GM19452 (cell line): ENCODE results near the gene AMTN.
"Not testable (repeated sequence)": the region's sequence is repeated elsewhere in the genome, so short reads cannot be mapped to it uniquely, and the experiment has no call there.

Experiments
- ATAC-seq: cut with Tn5 transposase; IDR thresholded peaks from one replicate; pipeline ENCODE4 v1.9.1; 2021; ENCODE audit not compliant: unreplicated experiment

Gene AMTN, protein sequence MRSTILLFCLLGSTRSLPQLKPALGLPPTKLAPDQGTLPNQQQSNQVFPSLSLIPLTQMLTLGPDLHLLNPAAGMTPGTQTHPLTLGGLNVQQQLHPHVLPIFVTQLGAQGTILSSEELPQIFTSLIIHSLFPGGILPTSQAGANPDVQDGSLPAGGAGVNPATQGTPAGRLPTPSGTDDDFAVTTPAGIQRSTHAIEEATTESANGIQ

DNA sequence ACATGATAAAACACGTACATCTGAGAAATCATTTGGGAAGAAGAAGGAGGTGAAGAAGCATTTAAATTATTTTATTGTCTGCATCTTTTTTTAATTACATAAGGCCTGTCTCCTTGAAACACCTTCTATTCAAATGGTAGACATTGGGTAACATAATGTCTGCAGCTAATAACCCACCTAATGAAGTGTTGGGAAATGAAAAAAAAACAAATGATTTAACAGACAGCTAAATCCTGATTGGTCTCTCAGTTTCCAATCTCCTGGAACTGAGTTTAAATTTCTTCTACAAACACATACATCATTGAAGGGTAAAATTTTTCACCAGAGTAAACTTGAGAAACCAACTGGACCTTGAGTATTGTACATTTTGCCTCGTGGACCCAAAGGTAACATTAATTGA, at the start of gene AMTN:
Gene AMTN, plus strand, starts transcription at position 301 of the 400 bp plus-strand sequence. CDS start 209 bp downstream, outside the sequence.
- no peak for ATAC-seq

DNA sequence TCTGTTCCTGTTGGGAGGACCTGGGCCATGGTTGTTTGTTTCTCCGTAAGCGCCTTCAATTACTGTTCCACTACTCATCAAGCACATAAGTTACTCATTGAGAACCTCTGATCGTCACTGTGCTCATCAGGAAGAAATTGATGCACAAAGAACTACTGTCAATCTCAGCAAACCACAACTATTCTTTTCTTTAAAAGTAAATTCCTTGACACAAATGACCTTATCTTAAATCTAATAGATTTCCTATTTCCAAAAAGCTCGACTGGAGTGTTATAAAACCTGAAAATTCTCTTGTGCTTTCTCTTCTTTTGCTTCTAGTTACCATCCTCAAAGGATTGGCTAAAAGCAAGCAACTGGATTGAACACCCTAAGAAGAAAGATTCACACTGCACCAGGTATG, 46.5 kb upstream of the AMTN start, which contains the start of gene MUC7:
Gene MUC7, plus strand, starts transcription at position 301 of the 400 bp plus-strand sequence. CDS start 1,825 bp downstream, outside the sequence.
- no peak for ATAC-seq

DNA sequence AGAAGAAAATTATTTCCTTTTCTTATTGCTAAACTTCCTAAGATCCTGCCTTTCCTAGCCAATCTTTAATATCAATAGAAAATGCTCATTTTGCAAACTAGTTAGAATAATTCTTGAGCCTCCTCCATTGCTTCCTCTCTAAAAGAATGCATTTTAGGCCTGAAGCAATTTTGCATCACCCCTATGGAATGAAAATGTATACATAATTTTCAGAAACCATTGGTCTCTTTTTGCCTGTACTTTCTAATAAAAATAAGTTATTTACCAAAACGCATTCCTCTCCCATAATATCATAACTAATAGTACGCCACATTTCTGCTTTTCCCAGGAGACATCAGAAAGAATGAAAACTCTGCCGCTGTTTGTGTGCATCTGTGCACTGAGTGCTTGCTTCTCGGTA, 44.7 kb upstream of the AMTN start:
- no peak for ATAC-seq

DNA sequence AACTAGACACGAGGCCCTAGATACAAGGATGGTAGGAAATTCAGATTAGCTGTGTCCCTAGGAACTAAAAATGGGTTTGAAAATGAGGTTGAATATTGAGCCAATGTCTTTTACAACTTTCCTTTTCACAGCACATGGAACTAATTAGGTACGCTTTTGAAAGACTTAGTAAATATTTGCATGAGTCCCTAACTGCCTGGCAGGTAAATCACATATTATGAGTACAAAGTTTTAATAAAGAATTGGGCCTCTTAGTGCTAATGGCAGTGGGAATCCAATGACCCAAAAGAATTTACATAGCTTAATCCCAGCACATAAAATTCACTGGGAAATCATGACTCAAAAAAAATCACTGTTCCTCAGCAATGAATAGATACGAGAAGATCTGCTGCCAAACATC, 29.6 kb upstream of the AMTN start:
- ATAC-seq, result no peak

DNA sequence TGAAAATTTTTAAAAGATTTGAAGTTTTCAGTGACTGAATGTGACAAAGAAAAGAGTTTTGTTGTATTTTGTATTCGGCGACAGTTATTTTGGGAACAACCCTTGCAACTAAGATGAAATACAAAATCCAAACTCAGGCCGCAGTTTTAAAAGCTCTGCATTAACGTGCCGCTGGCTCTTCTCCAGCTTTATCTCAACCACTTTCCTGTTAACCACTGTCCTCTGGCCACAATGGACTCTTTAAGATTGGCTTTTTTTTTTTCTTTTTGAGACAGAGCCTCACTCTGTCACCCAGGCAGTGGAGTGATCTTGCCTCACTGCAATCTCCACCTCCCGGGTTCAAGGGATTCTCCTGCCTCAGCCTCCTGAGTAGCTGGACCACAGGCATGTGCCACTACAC, 22.1 kb upstream of the AMTN start:
- no peak for ATAC-seq

DNA sequence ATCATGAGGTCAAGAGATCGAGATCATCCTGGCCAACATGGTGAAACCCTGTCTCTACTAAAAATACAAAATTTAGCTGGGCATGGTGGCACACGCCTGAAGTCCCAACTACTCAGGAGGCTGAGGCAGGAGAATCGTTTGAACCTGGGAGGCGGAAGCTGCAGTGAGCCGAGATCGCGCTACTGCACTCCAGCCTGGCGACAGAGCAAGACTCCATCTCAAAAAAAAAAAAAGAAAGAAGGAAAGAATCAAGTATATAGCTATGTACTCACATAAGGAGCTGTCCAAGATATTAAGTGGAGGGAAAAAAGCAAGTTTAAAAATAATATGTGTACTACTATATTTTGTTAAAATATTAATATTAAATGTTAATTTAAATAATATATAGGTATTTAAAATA, 16.5 kb upstream of the AMTN start:
- not testable (repeated sequence) for ATAC-seq

DNA sequence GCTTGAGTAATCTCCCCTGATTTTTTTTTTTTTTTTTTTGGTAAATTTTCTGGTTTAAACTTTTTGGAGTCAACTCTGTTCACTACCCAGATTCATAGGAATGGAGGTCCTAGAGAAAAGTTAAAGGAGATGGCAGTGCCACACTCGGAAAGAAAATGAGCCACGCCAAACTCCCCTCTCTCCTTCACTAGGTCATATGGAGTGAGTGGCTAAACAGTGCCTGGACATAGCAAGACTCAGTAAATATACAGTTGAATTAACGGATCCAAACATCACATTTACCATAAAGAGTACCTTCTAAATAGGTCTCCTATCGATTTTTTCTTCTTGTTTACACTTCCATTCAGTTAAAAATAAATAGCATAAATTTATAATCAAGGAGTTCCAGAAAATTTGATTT, 13.6 kb upstream of the AMTN start:
- ATAC-seq, result no peak

DNA sequence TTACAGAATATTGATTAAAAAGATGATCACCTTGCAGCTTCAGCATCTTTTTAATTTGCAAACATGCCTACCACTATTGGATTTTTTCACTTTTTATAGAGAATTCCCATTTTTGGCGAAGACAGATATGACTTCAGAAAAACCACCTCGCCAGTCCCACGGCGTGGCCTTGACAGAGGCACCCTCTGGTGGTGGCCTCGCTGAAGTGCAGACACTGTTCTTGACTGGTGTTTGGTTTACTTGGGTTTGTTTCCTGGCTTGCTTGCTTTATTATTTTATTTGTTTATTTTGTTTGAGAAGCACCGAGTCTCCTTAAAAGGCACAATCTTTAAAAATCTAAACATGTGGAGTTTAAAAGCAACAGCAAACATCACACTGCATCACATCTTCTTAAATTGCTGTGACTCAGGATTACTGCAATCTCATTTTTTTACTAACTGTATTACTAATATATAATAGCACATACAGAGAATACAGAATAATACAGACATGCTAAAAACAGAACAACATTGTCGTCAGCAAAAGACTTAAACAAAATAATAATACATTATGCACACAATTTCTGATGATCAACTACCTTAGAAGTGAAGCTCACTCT, 13.1 kb upstream of the AMTN start:
- peak; percentile 95 for ATAC-seq

DNA sequence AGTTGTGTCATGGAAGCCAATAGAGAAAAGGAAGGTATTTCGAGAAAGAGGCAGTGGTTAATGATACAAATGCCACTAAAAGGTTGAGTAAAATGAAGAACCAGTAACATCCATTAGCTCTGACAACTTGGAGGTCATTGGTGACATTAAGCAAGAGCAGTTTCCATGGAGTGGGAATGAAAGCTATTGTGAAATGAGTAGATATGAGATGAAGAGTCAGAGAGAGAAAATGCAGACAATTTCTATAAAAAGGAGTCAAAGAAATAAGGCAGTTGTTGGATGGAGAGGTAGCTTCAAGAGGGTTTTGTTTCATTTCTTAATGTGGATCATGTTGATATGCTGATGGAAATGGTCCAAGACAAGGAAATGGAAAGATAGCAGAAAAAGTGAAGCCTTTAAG, 9.6 kb upstream of the AMTN start:
- ATAC-seq, result no peak

DNA sequence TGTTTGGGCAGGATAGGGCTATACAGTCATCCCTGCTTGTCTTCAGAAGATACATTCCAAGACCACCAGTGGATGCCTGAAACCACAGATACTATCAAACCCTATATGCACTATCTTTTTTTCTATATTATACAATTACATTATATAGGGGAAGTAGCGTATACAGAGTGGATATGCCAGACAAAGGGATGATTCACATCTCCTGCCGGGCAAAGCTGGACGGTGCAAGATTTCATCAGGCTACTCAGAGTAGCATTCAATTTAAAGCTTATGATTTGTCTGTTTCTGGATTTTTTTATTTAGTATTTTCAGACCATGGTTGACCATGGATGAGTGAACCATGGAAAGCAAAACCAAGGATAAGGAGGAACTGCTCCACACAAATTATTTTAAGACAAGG, 7.0 kb upstream of the AMTN start:
- ATAC-seq, result no peak

DNA sequence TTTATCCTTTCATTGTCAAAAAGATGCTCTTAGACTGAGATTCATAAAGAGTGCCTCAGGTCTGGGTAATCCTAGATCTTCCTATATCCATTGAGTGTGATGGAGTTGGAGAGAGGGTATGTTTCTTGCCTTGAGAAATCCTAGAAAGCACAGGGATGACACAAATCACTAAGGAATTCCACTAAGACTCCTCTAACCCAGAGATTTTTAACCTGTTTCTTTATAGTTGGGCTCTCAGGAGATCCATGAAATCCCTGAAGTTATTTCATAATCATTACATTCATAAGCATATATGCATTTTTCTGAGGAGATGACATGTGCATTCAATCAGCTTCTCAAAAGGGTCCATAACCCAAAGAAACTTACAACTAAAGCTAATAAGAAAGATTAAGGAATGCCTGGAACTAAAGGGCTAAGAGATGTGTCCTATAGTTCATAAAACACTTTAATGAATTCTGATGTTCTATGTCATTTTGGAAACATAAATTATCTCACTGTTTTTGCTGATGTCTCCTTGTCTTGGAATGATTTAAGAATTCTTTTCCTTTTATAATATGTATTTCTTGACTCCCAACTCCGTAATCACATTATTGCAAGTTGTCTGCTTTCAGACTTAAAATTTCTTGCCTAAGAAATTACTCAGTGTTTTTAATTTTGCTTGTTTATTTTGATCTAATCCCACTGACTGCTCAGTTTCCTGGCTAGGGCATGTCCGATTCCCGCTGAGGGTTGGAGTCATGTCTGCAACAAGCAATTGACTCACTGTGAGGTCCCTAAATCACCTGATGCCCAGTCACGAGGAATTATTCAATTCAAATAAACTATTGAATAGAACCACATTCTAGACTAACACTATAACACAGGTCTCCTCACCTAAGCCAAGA, 2.8 kb upstream of the AMTN start:
- no peak for ATAC-seq

DNA sequence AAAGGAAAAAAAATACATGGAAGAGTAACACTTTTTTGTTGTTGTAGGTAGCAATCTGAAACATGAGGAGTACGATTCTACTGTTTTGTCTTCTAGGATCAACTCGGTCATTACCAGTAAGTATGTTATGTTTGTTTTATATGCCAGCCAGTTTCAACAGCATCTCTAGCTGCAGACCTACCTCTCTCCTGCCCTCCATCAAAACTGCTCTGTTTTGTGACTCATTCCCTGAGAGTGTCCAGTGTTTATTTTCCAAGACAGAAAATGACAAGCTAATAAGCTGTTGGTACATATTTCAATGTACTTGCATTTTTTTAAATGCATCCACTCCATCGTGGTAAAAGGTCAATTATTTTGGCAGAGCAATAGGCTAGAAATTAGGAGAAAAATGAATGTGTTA, 347 bp downstream of the AMTN start:
- ATAC-seq, result no peak

DNA sequence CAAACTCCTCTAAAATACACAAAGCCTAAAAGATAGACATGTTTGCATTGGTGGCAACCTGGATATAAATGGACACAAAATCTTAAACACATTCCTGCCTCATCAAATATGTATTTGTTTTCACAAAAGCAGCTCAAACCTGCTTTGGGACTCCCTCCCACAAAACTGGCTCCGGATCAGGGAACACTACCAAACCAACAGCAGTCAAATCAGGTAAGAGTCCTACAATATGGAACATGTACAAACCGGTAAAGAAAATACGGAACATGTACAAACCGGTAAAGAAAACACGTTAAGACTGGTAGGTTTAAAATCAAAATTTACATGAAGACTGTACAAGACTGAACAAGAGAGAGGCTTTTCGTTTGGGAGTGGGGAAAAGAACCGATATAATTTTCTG, 4.3 kb downstream of the AMTN start:
- no peak for ATAC-seq

DNA sequence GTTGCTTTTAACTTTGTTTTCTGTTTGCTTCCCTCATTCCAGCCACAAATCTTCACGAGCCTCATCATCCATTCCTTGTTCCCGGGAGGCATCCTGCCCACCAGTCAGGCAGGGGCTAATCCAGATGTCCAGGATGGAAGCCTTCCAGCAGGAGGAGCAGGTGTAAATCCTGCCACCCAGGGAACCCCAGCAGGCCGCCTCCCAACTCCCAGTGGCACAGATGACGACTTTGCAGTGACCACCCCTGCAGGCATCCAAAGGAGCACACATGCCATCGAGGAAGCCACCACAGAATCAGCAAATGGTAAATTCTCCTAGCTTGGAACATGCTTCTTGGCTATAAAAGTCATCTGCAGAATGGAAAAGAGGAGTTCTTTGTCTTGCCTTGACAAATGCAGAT, 12.6 kb downstream of the AMTN start:
- no peak for ATAC-seq

DNA sequence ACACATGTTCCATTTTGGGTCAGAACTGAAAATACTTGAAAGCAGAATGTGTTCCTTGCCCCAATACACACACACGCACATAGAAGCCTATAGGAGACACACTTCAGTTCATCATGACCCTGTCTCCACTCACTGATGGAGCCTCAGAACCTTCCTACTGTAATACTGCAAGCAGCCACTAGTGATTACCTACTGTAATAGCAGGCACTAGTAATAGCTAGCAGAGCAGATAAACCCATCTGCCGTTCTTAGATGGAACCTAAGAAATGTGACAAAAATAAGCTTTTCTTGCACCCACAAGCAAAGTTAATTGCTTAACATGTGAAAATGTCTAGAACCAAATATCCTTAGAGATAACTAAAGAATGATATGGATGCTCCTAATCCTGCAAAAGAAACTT, 13.6 kb downstream of the AMTN start:
- ATAC-seq, result peak; percentile 58

DNA sequence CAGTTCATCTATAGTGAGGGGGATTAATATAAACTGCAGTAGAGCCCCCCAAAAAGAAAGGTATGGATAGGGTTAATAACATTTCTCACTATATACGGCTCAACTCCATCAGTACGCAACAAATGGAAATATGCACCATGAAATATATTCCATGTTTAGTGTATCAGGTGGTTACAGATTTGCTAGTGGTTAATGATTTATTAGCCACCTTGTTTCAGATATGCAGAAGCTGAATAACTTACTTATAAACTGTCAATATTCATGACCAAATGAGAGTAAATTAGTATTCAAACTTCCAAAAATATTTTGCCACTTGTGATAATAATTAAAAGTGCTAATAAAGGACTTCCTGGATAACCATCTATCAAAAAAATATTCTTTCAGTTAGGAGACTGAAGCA, 14.8 kb downstream of the AMTN start:
- ATAC-seq, result peak; percentile 87

DNA sequence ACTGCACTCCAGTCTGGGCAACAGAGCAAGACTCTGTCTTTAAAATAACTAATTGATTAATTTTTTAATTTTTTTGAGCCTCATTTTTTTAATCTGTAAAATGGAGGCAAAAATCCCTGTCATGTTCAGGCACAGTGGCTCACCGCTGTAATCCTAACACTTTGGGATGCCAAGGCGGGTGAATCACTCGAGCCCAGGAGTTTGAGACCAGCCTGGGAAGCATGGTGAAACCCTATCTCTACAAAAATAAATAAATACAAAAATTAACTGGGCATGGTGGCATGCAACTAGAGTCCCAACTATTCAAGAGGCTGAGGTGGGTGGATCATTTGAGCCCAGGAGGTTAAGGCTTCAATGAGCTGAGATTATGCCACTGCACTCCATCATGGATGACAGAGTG, 15.4 kb downstream of the AMTN start:
- no peak for ATAC-seq

DNA sequence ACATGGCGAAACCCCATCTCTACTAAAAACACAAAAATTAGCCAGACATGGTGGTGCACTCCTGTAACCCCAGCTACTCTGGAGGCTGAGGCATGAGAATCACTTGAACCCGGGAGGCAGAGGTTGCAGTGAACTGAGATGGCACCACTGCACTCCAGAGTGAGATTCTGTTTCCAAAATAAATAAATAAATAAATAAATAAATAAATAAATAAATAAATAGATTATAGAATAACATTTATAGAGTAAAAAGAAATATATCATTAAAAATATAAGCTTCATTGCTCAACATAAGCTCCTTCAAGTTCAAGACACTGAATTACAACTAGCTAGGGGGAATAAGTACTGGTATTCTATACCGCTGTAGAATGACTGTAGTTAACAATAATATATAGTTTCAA, 16.5 kb downstream of the AMTN start:
- ATAC-seq, result not testable (repeated sequence)

DNA sequence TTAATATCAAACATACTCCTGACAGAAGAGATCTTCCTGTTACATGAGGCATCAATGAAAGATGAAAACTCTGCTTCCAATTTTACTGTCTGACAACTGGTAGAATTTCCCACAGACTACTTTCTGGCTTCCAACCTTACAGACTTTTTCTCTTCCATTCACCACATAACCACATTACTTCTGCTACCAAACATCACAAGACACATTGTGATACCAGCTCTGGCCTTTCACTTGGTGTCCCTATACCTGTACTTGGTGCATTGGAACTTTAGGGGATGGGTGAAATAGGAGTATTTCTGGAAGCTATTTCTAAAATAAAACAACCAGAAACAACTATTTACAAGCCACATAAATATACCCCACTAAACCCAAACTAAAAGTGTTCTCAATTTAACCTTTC, 20.5 kb downstream of the AMTN start:
- ATAC-seq, result peak; percentile 78

DNA sequence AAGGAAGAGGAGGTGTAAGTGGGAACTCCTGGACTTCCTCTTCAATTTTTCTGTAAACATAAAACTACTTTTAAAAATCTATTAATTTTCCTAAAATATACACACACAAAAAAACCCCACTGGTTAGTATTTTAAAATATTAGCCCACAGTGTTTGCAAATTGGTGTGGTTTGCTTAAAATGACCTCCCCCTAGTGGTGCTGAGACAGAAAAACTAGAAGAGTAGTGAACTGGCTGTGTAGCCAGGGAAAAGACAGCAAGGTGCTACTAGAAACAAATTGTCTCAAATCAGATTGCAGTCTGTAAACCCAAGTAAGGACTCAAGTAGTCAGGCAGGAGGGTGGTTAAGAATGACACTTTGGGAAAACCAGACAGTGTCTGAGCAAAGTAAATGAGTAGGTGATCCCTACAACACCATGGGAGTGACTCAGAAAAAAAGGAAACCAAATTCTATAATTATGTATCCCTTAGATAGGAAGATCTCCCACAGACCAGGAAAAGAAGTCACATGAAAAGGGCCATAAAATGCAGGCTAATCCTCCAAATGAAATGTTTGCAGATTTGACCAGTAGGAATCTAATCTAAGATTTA, 26.0 kb downstream of the AMTN start:
- peak; percentile 67 for ATAC-seq

DNA sequence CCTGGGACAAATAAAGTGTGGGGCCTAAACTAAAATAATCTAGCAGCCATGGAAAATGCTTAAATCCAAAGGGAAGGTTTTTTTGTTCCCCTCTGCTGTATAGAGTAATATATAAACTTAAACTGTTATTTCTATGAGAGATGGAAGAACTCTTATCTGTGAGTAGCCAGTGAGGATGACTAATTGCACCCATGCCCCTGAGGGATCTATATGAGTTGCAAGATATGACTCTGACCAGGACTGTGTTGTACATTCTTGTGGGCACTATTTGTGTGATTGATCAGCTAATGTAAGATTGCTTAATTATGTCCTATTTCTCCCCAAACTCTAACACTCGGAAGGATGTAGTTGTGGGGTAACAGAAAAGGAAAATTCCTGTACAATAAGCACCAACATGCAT, 38.5 kb downstream of the AMTN start:
- ATAC-seq, result no peak
